ENCODE measurements around the gene TPRKB. TPM values are rescaled to one million over a fixed set of nuclear protein-coding genes. Genes with fewer than 3 reads are reported as not detected.
A peak's percentile ranks its signal among the peaks of the same experiment; 100 is the strongest.
"Not testable (repeated sequence)": the region's sequence is repeated elsewhere in the genome, so short reads cannot be mapped to it uniquely, and the experiment has no call there.

The TPRKB gene
- total RNA-seq, 1 donor from 2014 or later: 28.3 TPM

GRCh38 chr2:73698101-73698500, 39.0 kb downstream of the TPRKB start:
- no peak for ATAC-seq

- no peak for ATAC-seq
Measured at GRCh38 chr2:73697606-73698005, 39.5 kb downstream of the TPRKB start.

- not testable (repeated sequence) for ATAC-seq
Measured at GRCh38 chr2:73696985-73697384, 40.2 kb downstream of the TPRKB start.

GRCh38 chr2:73696521-73696920, 40.6 kb downstream of the TPRKB start:
- ATAC-seq: not testable (repeated sequence)

GRCh38 chr2:73690372-73691088, 46.6 kb downstream of the TPRKB start:
- ATAC-seq: peak; percentile 67

GRCh38 chr2:73688494-73688893, 48.7 kb downstream of the TPRKB start:
- ATAC-seq: not testable (repeated sequence)

- ATAC-seq: no peak
Measured at GRCh38 chr2:73685764-73686438, 51.2 kb downstream of the TPRKB start.

- not testable (repeated sequence) for ATAC-seq
Measured at GRCh38 chr2:73684905-73685304, 52.2 kb downstream of the TPRKB start.

GRCh38 chr2:73684325-73684724, 52.8 kb downstream of the TPRKB start:
- not testable (repeated sequence) for ATAC-seq

- peak; percentile 63 for ATAC-seq
Measured at GRCh38 chr2:73679951-73680571, 57.1 kb downstream of the TPRKB start.

Other genes starting within 250 kb of the TPRKB start
- not detected for gene NAT8, start 94.9 kb downstream of the TPRKB start, total RNA-seq
- gene DUSP11, start 42.8 kb upstream of the TPRKB start, total RNA-seq: 28.8 TPM
- gene C2orf78, start 46.8 kb upstream of the TPRKB start, total RNA-seq: not detected
- gene STAMBP, start 91.6 kb upstream of the TPRKB start, total RNA-seq: 33.5 TPM
- 40.8 TPM for gene ACTG2, start 155.7 kb upstream of the TPRKB start, total RNA-seq
- gene DGUOK, start 189.5 kb upstream of the TPRKB start, total RNA-seq: 38.3 TPM
- gene TET3, start 247.6 kb upstream of the TPRKB start, total RNA-seq: 18.8 TPM